Measurements from ENCODE around the gene SLC38A1.

- TF ChIP-seq CTCF (IDR thresholded peaks at IDR 0.05; ENCODE audit: low read depth, low read length) = no peak
- TF ChIP-seq POLR2A (IDR thresholded peaks at IDR 0.05; ENCODE audit: extremely low read depth, insufficient read length) = no peak
- no peak for TF ChIP-seq MYC (IDR thresholded peaks at IDR 0.05; ENCODE audit: low read depth, low read length)
- no peak for TF ChIP-seq MAX (IDR thresholded peaks at IDR 0.05; ENCODE audit: low read depth, low read length)
Measured at GRCh38 chr12:46149079-46149464, 119.8 kb downstream of the SLC38A1 start.

Data from NB4 (cell line).